GM18870 (cell line): ENCODE data around the gene ADAMTS9.
A peak's percentile ranks its signal among the peaks of the same experiment; 100 is the strongest.

Experiments used
- ATAC-seq: cut with Tn5 transposase; IDR thresholded peaks from one replicate; pipeline ENCODE4 v1.9.1; 2021; ENCODE audit warnings: moderate library complexity; ENCODE audit not compliant: unreplicated experiment

The ADAMTS9 gene

GRCh38 chr3:64586952-64587351 is 100.8 kb downstream of the ADAMTS9 start:
- ATAC-seq: no peak

- ATAC-seq: no peak
Observed at GRCh38 chr3:64584179-64584578, 103.6 kb downstream of the ADAMTS9 start.

- no peak for ATAC-seq
Observed at GRCh38 chr3:64578797-64579196, 109.0 kb downstream of the ADAMTS9 start.

- ATAC-seq: no peak
Observed at GRCh38 chr3:64578062-64578770, 109.6 kb downstream of the ADAMTS9 start.

GRCh38 chr3:64576211-64576775 is 111.5 kb downstream of the ADAMTS9 start:
- no peak for ATAC-seq

- ATAC-seq: peak; percentile 92
Observed at GRCh38 chr3:64575211-64575844, 112.5 kb downstream of the ADAMTS9 start.

- no peak for ATAC-seq
Observed at GRCh38 chr3:64574194-64574593, 113.6 kb downstream of the ADAMTS9 start.

- no peak for ATAC-seq
Observed at GRCh38 chr3:64571982-64572381, 115.8 kb downstream of the ADAMTS9 start.

- ATAC-seq: no peak
Observed at GRCh38 chr3:64568895-64569517, 118.8 kb downstream of the ADAMTS9 start.

- no peak for ATAC-seq
Observed at GRCh38 chr3:64566859-64567258, 120.9 kb downstream of the ADAMTS9 start.

GRCh38 chr3:64563751-64564150 is 124.0 kb downstream of the ADAMTS9 start:
- ATAC-seq: no peak

GRCh38 chr3:64561868-64562267 is 125.9 kb downstream of the ADAMTS9 start:
- no peak for ATAC-seq

- ATAC-seq: no peak
Observed at GRCh38 chr3:64561325-64561843, 126.4 kb downstream of the ADAMTS9 start.

GRCh38 chr3:64560791-64561190 is 127.0 kb downstream of the ADAMTS9 start:
- ATAC-seq: no peak

- ATAC-seq: no peak
Observed at GRCh38 chr3:64559588-64559987, 128.2 kb downstream of the ADAMTS9 start.

GRCh38 chr3:64556046-64556445 is 131.8 kb downstream of the ADAMTS9 start:
- no peak for ATAC-seq

GRCh38 chr3:64555351-64555750 is 132.4 kb downstream of the ADAMTS9 start:
- no peak for ATAC-seq

- ATAC-seq: no peak
Observed at GRCh38 chr3:64554096-64554920, 133.5 kb downstream of the ADAMTS9 start.

GRCh38 chr3:64552966-64553365 is 134.8 kb downstream of the ADAMTS9 start:
- no peak for ATAC-seq

GRCh38 chr3:64552160-64552559 is 135.6 kb downstream of the ADAMTS9 start:
- ATAC-seq: no peak

GRCh38 chr3:64551697-64552096 is 136.1 kb downstream of the ADAMTS9 start:
- no peak for ATAC-seq
